Body of pancreas (tissue), 4 donors: ENCODE measurements around the gene GPR148.

Experiments
- POLR2A ChIP-seq, 3 donors: fragments of 450-650 bp; IDR thresholded peaks; one replicate each; pipeline ENCODE4 v1.6.1; 2016; ENCODE audit warnings: antibody characterized with exemption in 3 of 3, mild to moderate bottlenecking in 2 of 3
- TF ChIP-seq, protein P1 (sequence below), 7 experiments: fragments of 450-650 bp in 4 of 7; fragments of 200-600 bp in 3 of 7; sonication (generic) in 3 of 7; IDR thresholded peaks; one replicate each; pipeline ENCODE4 v1.5.1; 2016 to 2019; ENCODE audit warnings: antibody characterized with exemption in 7 of 7

DNA sequence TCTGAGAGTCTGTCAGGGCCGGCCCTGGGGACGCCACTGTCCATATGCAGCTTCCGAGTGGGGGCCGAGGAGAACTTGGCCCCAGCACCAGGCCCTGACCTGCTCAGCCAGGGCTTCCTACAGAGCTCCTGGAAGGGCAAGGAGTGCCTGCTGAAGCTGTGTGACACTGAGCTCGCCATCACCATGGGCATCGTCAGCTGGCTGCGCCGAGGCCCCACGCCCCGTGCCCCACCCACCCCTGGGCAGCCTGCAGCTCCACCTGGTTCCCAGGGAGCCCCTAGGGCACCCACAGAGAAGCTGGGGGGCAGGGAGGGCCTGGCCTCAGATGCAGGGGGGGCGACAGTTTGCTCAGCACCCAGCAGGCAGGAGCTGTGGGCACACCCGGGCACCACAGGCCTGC, 34.5 kb downstream of the GPR148 start:
- no peak for TF ChIP-seq POLR2A (IDR thresholded peaks at IDR 0.05)
- TF ChIP-seq, protein P1, sequence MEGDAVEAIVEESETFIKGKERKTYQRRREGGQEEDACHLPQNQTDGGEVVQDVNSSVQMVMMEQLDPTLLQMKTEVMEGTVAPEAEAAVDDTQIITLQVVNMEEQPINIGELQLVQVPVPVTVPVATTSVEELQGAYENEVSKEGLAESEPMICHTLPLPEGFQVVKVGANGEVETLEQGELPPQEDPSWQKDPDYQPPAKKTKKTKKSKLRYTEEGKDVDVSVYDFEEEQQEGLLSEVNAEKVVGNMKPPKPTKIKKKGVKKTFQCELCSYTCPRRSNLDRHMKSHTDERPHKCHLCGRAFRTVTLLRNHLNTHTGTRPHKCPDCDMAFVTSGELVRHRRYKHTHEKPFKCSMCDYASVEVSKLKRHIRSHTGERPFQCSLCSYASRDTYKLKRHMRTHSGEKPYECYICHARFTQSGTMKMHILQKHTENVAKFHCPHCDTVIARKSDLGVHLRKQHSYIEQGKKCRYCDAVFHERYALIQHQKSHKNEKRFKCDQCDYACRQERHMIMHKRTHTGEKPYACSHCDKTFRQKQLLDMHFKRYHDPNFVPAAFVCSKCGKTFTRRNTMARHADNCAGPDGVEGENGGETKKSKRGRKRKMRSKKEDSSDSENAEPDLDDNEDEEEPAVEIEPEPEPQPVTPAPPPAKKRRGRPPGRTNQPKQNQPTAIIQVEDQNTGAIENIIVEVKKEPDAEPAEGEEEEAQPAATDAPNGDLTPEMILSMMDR (IDR thresholded peaks at IDR 0.05): no peak
